Activated CD4-positive, alpha-beta memory T cell treated with anti-CD3 and anti-CD28 coated beads, Interleukin-2, amount 10 ng/mL, durations not matched to agents 7 days and 5 days (primary cell): ENCODE data around the gene HOXD12. TPM values are rescaled to one million over a fixed set of nuclear protein-coding genes. Genes with fewer than 3 reads are reported as not detected.

Experiments used
- CTCF ChIA-PET: fragments of 350-600 bp; sonication (Branson Sonifier 250); formaldehyde crosslinking; loops from one replicate; lab custom pipeline; 2021; ENCODE audit warnings: antibody characterized with exemption, inconsistent platforms; lab: Charles Lee
- POLR2A ChIA-PET: fragments of 350-600 bp; sonication (Branson Sonifier 250); formaldehyde crosslinking; loops from one replicate; lab custom pipeline; 2021; ENCODE audit warnings: antibody characterized with exemption; lab: Charles Lee
- DNase-seq: peaks from one replicate; pipeline ENCODE4 v3.0.0-alpha.2; 2020
- H3K27ac Mint-ChIP-seq: one replicate; pipeline ENCODE4 v1.8.0; 2021; ENCODE audit warnings: mild to moderate bottlenecking, mixed read lengths
- H3K27me3 Mint-ChIP-seq: one replicate; pipeline ENCODE4 v1.8.0; 2021; ENCODE audit warnings: mixed read lengths
- H3K36me3 Mint-ChIP-seq: one replicate; pipeline ENCODE4 v1.8.0; 2021; ENCODE audit warnings: low read depth, mixed read lengths
- H3K4me1 Mint-ChIP-seq: one replicate; pipeline ENCODE4 v1.8.0; 2021; ENCODE audit warnings: mixed read lengths
- H3K4me3 Mint-ChIP-seq: one replicate; pipeline ENCODE4 v1.8.0; 2021; ENCODE audit warnings: mild to moderate bottlenecking, mixed read lengths
- H3K9me3 Mint-ChIP-seq: one replicate; pipeline ENCODE4 v1.8.0; 2021; ENCODE audit warnings: mixed read lengths
- total RNA-seq, 2 experiments: library from RNA; stranded (reverse); gene quantifications; one replicate each; pipeline ENCODE4 v1.2.3, GENCODE V29; 2021

HOXD12 gene
- total RNA-seq, 2 experiments from 2014 or later = not detected

GRCh38 chr2:176092270-176093144, 7.1 kb upstream of the HOXD12 start, which contains the start of gene HOXD13:
Gene HOXD13 (plus strand): TSS chr2:176092721. CDS start chr2:176092891, 170 bp downstream.
- ChIA-PET POLR2A (no interaction called here), CTCF (no interaction called here)
- H3K4me3 Mint-ChIP-seq = no peak within 1 kb of the TSS
- H3K27me3 Mint-ChIP-seq = peaks cover 92% of the 10 kb centered on the region
- H3K27ac Mint-ChIP-seq = peak within 1 kb of the TSS; percentile 47
- H3K9me3 Mint-ChIP-seq = no peaks in the 10 kb centered on the region
- no peak for DNase-seq
- peaks cover 21% of the 10 kb centered on the region for H3K4me1 Mint-ChIP-seq
- peaks cover 4% of the 10 kb centered on the region for H3K36me3 Mint-ChIP-seq

DNA sequence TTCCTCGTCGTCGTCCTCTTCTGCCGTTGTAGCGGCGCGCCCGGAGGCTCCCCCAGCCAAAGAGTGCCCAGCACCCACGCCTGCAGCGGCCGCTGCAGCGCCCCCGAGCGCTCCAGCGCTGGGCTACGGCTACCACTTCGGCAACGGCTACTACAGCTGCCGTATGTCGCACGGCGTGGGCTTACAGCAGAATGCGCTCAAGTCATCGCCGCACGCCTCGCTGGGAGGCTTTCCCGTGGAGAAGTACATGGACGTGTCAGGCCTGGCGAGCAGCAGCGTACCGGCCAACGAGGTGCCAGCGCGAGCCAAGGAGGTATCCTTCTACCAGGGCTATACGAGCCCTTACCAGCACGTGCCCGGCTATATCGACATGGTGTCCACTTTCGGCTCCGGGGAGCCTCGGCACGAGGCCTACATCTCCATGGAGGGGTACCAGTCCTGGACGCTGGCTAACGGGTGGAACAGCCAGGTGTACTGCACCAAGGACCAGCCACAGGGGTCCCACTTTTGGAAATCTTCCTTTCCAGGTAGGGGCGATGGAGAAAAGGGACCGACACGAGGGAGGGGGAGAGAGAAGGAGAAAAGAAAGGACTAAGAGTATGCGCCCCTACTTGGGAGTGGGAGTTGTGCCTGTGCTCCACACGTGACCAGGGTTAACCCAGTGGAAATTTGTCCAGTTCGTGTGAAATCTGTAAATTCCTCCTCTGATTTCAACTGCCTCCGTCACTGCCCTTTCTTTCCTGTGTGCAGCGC, 6.3 kb upstream of the HOXD12 start:
- Mint-ChIP-seq H3K27ac (no peak overlapping the region), H3K4me1 (peaks cover 23% of the 10 kb centered on the region), H3K27me3 (peaks cover 92% of the 10 kb centered on the region), H3K9me3 (no peaks in the 10 kb centered on the region), H3K36me3 (peaks cover 4% of the 10 kb centered on the region), H3K4me3 (no peak overlapping the region)
- POLR2A ChIA-PET = no interaction called here
- CTCF ChIA-PET = interaction anchor here (0.9 to 1.2 kb wide), 2 partner anchors 10 to 403 kb away, joined by 4 to 6 read pairs; no protein-coding TSS in a partner anchor
- no peak for DNase-seq

DNA sequence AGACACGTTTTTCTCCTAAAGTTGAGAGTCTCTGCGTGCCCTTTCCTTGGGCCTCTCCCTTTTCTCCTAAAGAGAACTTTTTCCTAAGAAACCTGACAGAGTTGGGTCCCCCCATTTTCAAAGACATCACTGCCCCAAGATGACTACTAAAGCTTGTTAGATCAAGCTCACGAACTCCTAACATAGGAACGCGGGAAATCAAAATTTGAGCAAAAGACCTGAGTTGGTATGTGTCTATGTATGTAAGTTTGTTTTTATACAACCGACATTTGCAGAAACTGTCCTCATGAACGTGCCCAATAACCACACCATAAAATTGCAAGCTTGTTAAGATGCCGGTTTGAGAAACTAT, 5.7 kb upstream of the HOXD12 start:
- no peaks in the 10 kb centered on the region for H3K9me3 Mint-ChIP-seq
- DNase-seq = no peak
- peaks cover 92% of the 10 kb centered on the region for H3K27me3 Mint-ChIP-seq
- H3K4me3 Mint-ChIP-seq = no peak overlapping the region
- H3K27ac Mint-ChIP-seq = no peak overlapping the region
- POLR2A ChIA-PET = no interaction called here
- peaks cover 22% of the 10 kb centered on the region for H3K4me1 Mint-ChIP-seq
- H3K36me3 Mint-ChIP-seq = peaks cover 4% of the 10 kb centered on the region
- CTCF ChIA-PET = interaction anchor here (0.7 to 1.2 kb wide), 3 partner anchors 9 to 404 kb away, joined by 3 to 6 read pairs (median 4); no protein-coding TSS in a partner anchor

DNA sequence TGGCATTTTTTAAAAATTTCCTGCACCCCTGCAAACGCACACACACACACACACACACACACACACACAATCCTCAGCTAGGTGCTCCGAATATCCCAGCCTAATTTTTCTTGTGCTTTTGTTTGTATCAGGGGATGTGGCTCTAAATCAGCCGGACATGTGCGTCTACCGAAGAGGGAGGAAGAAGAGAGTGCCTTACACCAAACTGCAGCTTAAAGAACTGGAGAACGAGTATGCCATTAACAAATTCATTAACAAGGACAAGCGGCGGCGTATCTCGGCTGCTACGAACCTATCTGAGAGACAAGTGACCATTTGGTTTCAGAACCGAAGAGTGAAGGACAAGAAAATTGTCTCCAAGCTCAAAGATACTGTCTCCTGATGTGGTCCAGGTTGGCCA, 5.2 kb upstream of the HOXD12 start:
- POLR2A ChIA-PET = no interaction called here
- Mint-ChIP-seq H3K27ac (no peak overlapping the region), H3K27me3 (peaks cover 92% of the 10 kb centered on the region), H3K4me1 (peaks cover 22% of the 10 kb centered on the region), H3K36me3 (peaks cover 4% of the 10 kb centered on the region), H3K4me3 (no peak overlapping the region), H3K9me3 (no peaks in the 10 kb centered on the region)
- CTCF ChIA-PET = interaction anchor here (0.7 to 1.2 kb wide), 3 partner anchors 9 to 404 kb away, joined by 3 to 6 read pairs (median 4); no protein-coding TSS in a partner anchor
- DNase-seq = no peak

GRCh38 chr2:176095421-176095820, 4.2 kb upstream of the HOXD12 start:
- no peak overlapping the region for H3K27ac Mint-ChIP-seq
- ChIA-PET POLR2A (no interaction called here), CTCF (interaction anchor here (1.5 to 3.5 kb wide), 6 partner anchors 25 to 1052 kb away, joined by 3 to 76 read pairs (median 7); no protein-coding TSS in a partner anchor)
- H3K27me3 Mint-ChIP-seq = peaks cover 88% of the 10 kb centered on the region
- peaks cover 22% of the 10 kb centered on the region for H3K4me1 Mint-ChIP-seq
- DNase-seq = no peak
- H3K9me3 Mint-ChIP-seq = no peaks in the 10 kb centered on the region
- peaks cover 4% of the 10 kb centered on the region for H3K36me3 Mint-ChIP-seq
- no peak overlapping the region for H3K4me3 Mint-ChIP-seq

- ChIA-PET CTCF (interaction anchor here (0.5 to 3.5 kb wide), 16 partner anchors 11 to 1051 kb away, joined by 3 to 76 read pairs (median 4); no protein-coding TSS in a partner anchor), POLR2A (no interaction called here)
- Mint-ChIP-seq H3K27ac (no peak overlapping the region), H3K4me3 (peak overlapping the region; percentile 52), H3K27me3 (peaks cover 88% of the 10 kb centered on the region), H3K4me1 (peaks cover 22% of the 10 kb centered on the region), H3K9me3 (no peaks in the 10 kb centered on the region), H3K36me3 (peaks cover 4% of the 10 kb centered on the region)
- no peak for DNase-seq
Measured at GRCh38 chr2:176096243-176096985, 3.2 kb upstream of the HOXD12 start.

DNA sequence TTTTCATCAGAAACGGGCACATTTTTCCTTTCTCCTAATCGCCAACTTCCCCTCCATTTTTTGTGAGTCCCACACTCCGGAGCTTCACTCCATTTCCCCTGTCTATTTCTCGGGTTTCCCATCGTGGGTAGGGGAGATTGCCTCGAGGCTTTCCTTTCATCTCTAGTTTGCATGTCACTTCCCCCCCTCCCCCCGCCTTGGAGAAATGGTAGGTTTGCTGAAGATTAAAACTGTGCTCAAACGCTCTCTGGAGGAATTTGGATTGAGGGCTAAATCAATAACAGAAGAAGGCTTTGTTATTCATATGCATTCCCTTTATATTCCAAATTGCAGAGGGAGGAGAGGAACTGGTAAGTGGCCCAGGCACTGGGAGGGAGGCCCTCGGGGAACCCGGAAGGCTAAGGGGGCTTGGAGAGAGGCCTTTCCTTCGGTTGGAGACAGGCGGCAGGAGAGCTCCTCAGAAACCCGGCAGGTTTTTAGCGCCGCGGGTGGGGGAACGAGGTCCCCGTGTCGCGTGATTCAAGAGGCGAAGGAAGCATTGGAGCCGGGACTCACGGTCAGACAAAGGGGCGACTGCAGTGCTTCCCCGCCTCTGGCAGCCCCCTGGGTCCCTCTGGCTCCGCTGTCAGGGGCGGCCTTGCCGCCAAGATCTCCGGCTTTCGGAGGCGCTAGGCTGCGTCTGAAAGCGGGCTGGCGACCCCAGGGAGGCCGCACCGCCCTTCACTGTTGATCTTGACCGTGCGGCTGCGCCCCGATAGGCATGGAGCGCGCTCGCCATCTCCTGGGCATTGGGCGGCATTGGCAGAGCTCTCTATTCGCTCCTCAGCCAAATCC, 2.4 kb upstream of the HOXD12 start:
- peak; percentile 64 for DNase-seq
- Mint-ChIP-seq H3K27ac (no peak overlapping the region), H3K4me1 (peaks cover 17% of the 10 kb centered on the region), H3K4me3 (peak overlapping the region; percentile 60), H3K36me3 (no peaks in the 10 kb centered on the region), H3K9me3 (no peaks in the 10 kb centered on the region), H3K27me3 (peaks cover 88% of the 10 kb centered on the region)
- ChIA-PET POLR2A (no interaction called here), CTCF (interaction anchor here (0.5 to 3.5 kb wide), 20 partner anchors 12 to 1651 kb away, joined by 3 to 76 read pairs (median 3); no protein-coding TSS in a partner anchor)

DNA sequence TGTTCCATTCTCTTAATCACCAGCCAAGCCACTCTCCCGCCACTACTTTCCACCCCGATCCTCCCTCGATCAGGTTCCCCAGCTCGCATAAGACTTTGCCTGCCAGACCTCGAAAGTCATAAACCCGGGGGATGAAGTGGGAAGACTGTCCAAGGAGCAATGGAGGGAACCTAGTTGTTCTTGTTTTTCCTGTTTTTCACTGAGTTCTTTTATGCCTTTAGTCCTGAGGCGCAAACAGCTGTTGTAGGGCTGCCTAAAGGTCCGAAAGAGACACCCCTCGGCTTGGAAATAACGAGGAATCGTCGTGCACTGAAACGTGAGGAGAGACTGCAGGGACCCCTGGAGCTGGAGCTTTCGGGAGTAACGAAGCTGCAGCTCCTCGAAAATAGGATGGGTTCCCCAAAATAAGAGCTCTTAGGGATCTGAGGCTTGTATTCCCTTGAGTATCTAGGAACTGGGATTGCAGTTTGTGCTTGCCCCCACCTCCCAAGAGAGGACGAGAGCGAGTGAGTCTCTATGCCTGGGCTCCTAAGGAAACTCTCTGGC, 1.7 kb upstream of the HOXD12 start:
- H3K27me3 Mint-ChIP-seq = peaks cover 94% of the 10 kb centered on the region
- no peaks in the 10 kb centered on the region for H3K36me3 Mint-ChIP-seq
- ChIA-PET POLR2A (no interaction called here), CTCF (interaction anchor here (0.9 to 3.5 kb wide), 8 partner anchors 16 to 894 kb away, joined by 3 to 76 read pairs (median 4); no protein-coding TSS in a partner anchor)
- H3K9me3 Mint-ChIP-seq = no peaks in the 10 kb centered on the region
- H3K4me1 Mint-ChIP-seq = peaks cover 17% of the 10 kb centered on the region
- peak overlapping the region; percentile 60 for H3K4me3 Mint-ChIP-seq
- DNase-seq = no peak
- no peak overlapping the region for H3K27ac Mint-ChIP-seq

- H3K36me3 Mint-ChIP-seq = no peaks in the 10 kb centered on the region
- H3K4me1 Mint-ChIP-seq = peaks cover 17% of the 10 kb centered on the region
- H3K27me3 Mint-ChIP-seq = peaks cover 94% of the 10 kb centered on the region
- H3K4me3 Mint-ChIP-seq = no peak overlapping the region
- no peak overlapping the region for H3K27ac Mint-ChIP-seq
- H3K9me3 Mint-ChIP-seq = no peaks in the 10 kb centered on the region
- ChIA-PET POLR2A (no interaction called here), CTCF (interaction anchor here (1.0 to 3.5 kb wide), 4 partner anchors 70 to 847 kb away, joined by 3 to 76 read pairs (median 6); no protein-coding TSS in a partner anchor)
- DNase-seq = no peak
Measured at GRCh38 chr2:176098366-176099158, 1.0 kb upstream of the HOXD12 start.

- Mint-ChIP-seq H3K9me3 (no peaks in the 10 kb centered on the region), H3K27me3 (peaks cover 94% of the 10 kb centered on the region), H3K36me3 (no peaks in the 10 kb centered on the region), H3K4me1 (peaks cover 17% of the 10 kb centered on the region), H3K4me3 (no peak overlapping the region), H3K27ac (no peak overlapping the region)
- ChIA-PET POLR2A (no interaction called here), CTCF (interaction anchor here (3.5 kb wide), 1 partner anchor 410 kb away, joined by 76 read pairs; no protein-coding TSS in a partner anchor)
- DNase-seq = no peak
Measured at GRCh38 chr2:176099159-176099727, 352 bp upstream of the HOXD12 start.
